HG03196 (cell line): ENCODE measurements around the gene FLAD1.

Experiments used
- ATAC-seq: cut with Tn5 transposase; IDR thresholded peaks from one replicate; pipeline ENCODE4 v1.9.1; 2021; ENCODE audit not compliant: unreplicated experiment

The FLAD1 gene

DNA sequence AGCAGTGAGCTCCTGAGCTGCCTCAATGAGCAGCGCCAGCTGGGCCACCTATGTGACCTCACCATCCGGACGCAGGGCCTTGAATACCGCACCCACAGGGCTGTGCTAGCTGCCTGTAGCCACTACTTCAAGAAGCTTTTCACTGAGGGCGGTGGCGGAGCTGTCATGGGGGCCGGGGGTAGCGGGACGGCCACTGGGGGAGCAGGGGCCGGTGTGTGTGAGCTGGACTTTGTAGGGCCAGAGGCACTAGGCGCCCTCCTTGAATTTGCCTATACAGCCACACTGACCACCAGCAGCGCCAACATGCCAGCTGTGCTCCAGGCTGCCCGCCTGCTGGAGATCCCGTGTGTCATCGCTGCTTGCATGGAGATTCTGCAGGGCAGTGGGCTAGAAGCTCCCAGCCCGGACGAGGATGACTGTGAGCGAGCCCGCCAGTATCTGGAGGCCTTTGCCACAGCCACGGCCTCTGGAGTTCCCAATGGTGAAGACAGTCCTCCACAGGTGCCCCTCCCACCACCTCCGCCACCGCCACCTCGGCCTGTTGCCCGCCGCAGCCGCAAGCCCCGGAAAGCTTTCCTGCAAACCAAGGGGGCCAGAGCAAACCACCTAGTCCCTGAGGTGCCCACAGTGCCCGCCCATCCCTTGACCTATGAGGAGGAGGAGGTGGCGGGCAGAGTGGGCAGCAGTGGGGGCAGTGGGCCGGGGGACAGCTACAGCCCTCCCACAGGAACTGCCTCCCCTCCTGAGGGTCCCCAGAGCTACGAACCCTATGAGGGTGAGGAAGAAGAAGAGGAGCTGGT, 31.8 kb downstream of the FLAD1 start:
- ATAC-seq = no peak

DNA sequence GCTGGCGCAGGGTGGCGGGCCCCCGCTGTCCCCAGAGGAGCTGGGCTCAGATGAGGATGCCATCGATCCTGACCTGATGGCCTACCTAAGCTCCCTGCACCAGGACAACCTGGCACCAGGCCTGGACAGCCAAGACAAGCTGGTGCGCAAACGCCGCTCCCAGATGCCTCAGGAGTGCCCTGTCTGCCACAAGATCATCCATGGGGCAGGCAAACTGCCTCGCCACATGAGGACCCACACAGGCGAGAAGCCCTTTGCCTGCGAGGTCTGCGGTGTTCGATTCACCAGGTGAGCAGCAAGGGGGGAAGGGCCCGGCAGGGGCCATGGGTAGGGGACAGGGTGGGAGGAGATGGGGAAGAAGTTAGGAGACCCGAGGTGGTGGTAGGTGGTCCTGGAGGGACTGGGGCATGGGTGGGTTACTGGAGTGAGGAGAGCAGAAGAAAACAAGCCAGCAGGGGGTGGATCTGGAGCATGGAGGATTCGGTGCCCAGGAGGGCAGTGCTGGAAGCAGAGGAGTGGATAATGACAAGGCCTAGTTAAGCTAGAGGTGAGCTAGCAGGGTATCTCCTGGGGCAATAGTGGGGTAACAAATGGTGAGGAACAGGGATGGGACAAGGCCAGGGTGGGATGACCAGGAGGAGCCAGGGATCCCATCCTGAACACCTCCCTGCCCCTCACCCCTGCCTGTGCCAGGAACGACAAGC, 32.5 kb downstream of the FLAD1 start:
- ATAC-seq = no peak

DNA sequence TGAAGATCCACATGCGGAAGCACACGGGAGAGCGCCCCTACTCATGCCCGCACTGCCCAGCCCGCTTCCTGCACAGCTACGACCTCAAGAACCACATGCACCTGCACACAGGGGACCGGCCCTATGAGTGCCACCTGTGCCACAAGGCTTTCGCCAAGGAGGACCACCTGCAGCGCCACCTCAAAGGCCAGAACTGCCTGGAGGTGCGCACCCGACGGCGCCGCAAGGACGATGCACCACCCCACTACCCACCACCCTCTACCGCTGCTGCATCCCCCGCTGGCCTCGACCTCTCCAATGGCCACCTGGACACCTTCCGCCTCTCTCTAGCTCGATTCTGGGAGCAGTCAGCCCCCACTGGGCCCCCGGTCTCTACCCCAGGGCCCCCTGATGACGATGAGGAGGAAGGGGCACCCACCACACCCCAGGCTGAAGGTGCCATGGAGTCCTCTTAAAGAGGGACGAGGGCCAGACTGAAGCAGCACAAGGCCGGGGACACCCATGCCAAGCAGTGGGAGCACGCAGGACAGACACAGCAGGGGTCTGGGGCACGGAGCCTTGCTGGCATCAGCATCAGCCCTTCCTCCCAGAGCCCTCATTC, 33.2 kb downstream of the FLAD1 start:
- no peak for ATAC-seq

DNA sequence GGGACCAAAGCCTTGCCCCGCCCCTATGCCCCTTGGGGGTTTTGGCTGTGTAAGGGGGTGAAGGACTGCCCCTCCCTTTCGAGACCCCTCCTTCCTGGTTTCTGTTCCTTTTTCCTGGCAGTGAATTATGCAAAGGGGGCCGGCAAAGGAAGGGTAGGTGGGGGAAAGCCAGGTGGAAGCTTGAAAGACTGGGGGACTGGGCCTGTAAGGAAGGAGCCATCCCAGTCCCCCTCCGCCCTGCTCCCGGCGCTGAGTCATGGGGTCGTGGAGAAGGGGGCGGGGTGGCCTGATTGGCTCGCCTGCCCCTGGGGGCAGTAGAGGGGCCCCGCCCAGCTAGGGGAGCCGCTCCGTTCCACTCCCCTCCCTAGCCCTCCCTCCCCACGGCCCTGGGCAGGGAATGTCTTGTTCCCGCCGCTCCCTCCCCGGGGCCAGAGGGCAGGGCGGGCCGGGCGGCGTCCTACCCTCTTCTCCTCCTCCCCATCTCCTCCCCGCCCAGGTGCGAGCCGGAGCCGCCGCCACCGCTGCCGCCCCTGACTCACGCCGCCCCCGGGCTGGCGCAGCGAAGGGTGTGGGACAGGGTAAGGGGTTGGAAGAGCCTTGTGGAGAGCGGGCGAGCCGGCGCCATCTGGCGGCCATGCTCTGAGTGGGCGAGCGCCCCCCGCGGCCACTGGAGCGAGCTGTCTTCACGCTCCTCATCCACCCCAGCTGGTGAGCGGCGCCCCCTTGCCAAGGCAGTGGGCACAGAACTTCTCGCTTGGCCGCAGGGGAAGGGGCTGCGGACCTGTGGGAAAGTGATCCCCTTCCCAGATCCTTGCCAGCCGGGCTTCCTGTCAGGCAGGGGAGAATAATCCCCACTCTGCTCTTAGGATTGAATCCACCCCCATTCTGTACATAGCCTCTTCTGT, 34.1 kb downstream of the FLAD1 start:
- ATAC-seq = peak; percentile 63

DNA sequence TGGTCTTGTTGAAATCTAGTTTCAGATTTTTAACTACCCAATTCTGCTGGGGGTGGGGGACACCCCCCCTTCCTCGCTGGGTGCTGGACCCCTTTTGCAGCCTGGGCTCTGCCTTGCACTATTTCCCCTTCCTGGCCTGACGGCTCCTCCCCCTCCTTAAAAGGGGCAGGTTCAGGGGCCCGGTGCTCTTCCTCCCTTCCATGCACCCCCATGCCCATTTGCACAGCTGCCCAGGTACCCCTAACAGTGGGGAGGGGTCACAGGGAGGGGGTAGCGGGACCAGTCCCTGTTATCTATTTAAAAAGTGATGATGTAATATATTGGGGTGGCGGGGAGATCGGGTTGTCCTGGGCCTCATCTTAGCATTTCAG, 34.8 kb downstream of the FLAD1 start:
- ATAC-seq = no peak

DNA sequence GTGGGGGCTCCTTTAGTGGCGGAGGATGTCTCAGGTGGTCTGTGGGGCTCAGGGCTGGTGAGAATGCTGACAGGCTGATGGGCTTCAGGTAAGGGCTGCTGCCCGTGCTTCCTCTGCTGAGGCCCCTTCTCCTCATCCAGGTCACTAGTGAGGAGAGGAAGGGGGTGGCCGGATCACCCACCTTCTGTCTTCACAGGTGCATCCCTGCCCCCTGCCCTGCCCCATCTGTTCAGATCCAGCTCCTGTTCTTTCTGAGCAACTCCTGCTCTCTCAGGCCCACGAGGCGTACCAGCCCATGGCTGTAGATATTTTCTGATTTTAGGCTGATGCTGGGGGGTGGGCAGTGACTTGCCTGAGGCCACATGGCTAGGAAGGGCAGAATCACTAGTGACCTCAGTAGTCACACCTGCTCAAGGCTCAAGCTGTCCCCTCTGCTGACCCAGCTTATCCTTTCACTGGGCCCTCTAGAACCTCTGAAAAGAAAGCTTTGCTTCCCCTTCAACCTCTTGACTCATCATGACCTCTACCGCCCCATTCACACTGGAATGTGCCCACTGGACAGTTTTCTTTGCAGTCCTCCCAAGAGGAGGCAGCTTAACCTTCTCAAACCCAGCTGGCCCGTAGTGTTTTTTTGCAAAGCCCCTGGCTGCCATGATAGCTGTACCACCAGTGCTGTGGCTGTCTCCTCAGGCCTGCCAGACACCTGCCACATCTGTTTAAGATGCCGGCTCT, 35.6 kb downstream of the FLAD1 start:
- ATAC-seq = no peak

DNA sequence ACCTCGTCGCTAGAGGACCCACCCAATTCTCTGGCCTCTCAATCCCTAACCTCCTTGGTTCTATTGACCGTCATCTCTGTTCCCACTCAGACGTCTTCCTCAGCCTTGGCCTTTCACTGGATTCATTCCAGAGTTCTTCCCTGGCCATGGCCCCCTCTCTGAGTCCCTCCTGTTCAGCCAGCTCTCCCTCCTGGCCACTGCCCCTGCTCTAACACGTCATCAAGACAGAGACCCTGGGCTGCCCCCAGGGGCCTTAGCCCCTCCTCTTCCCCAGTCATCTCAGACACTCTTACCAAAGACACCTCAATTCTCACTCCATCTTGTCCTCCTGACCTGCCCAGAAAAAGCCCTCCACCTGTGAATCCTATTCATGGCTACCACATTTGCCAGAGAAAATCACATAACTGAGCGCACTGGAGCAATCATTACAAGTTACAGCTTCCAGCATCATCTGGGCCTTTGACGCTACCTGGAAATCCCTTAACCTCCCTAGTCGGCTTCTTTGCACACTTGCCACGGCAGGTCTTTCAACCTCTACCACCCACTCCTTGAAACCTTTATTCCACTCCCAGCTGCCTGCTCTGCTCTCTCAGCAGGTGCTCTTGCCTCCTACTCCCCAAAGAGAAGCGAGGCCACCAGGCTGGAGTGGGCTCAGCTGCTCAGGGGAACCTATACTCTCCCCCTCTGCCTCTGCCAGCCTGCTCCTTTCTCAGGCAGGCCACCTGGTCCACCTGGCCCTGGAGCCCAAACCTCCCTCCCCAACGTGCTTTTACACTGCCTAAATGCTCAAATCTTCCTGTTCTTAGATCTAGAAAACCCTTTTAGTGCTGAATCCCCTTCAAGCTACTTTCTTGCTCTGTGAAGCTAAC, 36.5 kb downstream of the FLAD1 start:
- no peak for ATAC-seq

DNA sequence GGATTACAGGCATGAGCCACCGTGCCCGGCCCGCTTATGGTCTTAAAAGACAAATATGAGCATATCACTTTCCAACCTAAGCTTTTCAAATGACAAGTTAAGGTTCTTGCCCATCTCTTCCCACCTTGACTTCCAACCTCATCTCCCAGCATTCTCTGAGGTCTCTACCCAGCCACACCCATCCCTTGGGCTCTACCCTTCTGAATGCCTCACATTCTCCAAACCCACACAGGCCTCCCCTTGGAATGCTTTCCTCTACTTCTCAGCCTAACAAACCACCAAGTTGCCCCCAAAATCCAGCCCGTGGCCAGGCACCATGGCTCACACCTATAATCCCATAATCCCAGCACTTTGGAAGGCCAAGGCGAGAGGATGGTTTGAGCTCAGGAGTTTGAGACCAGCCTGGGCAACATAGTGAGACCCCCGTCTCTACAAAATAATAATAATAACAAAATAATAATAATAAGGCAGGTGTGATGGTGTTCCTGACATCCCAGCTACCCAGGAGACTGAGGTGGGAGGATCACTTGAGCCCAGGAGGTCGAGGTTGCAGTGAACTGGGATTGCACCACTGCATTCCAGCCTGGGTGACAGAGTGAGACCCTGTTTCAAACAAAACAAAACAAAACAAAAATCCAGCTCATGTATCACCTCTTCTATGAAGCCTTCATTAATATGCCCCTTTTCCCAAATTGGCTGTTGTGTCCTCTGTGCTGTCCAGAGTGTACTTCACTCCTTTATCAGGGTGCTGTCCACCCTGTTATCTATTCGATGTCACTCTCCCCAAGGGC, 39.2 kb downstream of the FLAD1 start:
- ATAC-seq = no peak

DNA sequence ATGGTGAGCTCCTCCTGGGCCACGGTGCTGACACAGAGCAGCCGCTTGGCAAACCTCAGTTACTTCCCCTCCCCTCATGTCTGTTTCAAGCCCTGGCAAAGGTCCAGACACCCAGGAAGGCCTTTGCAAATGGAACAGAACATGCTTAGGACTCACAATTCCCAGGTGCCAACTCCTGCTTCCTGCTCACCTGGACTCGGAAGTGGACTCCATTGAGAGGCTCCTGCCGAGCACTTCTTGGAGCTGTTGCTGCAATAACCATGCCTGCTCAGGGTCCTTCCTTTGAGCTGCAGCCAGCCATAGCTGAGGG, 39.7 kb downstream of the FLAD1 start:
- no peak for ATAC-seq

DNA sequence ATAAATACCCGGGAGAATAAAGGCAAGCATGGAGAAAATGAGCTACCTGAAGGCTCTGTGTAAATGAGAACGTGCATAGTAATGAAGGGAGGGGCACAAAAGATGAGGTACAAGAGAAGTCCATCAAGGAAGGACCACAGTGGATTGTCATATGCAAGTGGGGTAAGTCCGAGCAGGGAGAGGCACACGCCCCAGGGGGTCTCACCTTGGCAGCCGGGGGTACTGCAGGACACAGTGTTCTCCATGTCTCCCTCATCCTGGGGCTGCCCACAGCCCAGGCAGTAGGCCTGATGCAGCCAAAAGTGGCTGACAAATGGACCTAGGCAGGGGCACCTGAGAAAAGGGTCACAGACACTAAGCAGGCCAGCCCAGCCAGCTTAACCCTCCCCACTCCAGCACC, 40.5 kb downstream of the FLAD1 start:
- ATAC-seq = no peak

DNA sequence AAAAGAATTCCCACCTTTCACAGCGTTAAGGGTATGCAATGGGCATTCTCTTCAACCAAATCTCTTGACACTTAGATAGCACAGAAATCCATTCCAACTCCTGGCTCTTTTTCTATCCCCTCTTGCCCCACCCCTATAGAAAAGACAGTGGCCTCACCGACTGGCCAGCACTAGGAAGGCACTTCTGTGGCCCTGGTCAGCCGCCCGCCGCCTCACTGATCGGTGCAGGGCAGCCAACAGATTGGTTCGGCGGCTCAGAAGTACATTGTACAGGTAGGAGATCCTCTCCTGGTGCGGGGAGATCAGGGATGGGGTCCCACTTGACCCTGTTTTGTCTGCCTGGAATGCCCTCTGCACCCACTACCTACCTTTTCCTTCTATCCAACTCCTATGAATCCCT, 41.2 kb downstream of the FLAD1 start:
- no peak for ATAC-seq

DNA sequence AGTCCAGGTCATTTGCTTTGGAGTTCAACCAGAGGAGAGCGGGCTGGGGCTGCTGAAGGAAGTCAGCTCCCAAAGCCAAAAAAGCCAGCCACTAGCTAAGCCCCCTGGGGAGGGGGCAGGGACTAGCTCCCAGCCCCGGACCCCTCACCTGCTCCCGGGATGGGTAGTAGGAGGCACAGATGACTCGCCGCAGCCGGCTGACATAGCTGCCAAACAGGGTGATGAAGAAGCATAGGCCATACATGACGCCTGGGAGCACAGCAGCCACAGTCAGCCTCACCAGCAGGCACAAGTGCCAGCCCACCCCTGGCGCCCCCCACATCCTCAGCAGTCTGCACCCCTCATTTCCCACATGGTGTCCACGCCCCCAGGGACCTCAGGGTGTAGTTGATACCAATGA, 43.0 kb downstream of the FLAD1 start:
- ATAC-seq = no peak

DNA sequence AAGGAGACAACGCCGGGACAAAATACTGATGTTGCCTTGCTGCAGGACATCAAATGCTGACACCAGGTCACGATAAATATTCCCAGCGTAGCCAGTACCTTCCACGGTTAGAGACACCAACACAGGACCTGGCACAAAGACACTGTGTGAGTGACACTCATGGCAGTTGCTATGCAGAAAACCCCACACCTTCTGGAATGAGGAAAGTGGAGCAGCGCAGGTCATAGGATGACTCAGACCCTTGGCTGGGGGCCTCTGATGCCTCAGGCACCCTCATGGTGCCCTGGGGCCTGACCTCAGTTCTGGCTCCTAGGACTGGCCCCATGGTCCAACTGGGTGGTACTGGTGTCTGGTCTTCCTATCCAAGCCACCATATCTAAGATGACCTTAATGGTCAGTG, 43.4 kb downstream of the FLAD1 start:
- no peak for ATAC-seq

DNA sequence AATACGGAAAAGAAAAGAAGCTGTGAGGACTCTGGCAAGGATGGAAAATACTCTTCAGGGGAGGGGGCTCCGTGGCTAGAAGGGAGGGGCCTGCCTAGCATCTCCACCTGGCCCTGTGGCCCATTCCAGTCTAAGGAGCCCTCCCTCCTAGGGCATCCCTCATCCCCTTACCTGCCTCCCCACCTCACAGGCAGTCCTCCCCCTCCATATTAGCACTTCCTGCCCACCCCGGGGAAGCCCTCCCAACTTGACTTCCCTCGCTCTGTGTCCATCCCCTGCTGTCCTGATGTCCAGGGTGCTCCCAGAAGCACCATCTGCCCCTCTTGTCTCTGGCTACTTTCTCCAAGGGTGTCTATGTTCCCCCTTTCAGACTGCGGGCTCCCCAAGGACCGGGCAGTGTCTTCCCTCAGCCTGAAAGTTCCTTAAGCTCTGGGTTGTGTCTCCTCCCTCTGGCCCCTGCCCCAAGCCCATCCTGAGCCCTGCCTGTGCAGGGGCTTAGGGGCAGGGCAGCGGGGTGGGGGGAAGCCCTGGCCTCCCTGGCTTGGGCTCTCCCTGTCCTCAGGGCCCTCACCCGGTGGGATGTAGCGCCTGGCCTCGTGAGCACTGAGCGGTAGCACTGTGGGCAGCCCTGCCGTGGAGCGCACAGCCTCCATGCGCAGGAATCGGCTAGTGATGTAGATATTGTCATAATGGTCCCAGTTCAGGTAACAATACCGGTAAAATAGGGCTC, 46.5 kb downstream of the FLAD1 start:
- ATAC-seq = no peak

DNA sequence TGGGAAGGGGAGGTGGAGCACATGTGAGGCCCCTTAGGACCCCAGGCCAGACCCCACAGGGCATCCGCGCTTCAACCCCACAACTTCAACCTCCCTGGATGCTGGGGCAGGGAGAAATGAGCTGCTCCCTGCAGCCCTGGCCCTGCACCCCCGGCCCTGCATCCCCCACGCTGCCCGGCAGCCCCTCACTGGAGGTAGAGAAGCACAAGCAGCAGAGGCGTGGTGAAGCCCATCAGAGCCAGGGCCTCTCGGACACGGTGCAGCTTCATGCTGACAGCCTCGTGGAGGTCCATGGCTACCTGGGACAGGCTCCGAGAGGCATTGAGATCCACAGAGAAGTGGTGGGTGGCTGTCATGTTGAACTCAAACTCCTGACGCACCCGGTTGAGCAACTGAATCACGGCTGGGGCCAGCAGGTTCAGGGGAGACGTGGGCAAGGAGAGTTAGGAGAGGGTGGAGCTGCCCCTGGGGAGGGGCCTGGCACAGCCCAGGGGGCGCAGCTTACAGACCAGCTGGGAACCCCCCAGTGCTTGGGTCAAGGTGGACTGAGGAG, 47.2 kb downstream of the FLAD1 start:
- ATAC-seq = no peak

DNA sequence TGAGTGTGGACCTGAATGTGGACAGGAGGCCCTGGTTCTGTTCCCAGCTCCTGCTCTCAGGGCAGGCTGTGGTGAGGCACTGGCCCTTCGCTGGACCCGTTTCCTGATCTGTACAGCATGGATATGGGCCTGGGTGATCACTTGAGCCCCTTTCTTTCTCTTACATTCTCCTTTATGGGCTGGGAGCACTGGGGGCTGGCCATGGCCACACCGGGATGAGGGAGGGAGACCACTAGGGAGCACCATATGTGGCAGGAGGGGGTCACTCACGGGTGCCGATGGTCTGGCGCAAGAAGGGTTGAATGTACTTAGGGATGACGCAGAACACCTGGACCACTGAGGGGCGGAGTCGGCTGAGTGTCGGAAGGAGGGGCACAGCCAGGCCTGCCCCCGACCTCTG, 47.8 kb downstream of the FLAD1 start:
- ATAC-seq = no peak

DNA sequence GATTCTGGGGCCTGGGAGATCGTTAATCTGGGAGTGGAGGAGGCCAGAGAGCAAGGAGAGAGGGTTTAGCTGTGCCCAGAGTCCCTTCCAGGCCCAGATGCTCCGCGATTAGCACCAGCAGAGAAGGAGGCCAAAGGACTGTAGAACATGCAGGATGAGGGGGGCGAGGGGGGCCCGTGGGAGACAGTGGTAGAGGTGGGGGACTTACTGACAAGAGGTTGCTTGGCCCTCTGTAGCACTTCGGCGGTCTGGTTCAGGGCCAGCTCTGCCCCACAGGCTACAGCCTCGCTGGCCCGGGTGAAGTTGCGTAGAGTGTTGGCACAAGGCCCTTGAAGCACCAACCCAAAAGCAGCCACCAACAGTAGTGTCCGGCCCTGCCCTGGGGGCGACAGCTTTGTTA, 49.7 kb downstream of the FLAD1 start:
- ATAC-seq = no peak

DNA sequence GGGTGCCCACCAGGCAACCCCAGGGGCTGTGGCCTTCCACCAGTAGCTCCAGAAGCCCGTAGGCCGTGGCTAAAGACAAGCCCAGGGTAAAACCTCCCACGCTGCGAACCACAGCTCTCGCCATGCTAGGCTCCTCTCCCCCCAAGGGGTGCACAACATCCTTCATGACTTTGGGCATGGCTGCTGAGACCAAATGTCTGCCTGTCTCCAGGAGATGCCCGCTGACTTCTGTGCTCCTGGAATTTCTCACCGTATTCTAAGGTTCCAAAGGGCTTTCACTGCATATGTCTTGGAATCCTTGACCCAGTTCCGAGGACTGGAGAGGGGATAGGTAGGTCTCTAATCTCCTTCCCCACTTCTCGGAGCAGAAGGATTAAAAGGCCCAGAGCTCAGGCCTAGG, 50.4 kb downstream of the FLAD1 start, which contains the start of the genes DCST1 and DCST2:
TSS of gene DCST1 (plus strand) at position 301 of the 400 bp plus-strand sequence. CDS start 213 bp downstream, outside the sequence.
TSS of gene DCST2 (minus strand) at position 258 of the 400 bp plus-strand sequence. CDS start at position 178, 80 bp downstream.
- no peak for ATAC-seq
